GM23248 (cell line): ENCODE measurements around the gene PRKCA.

Experiments used
- EZH2 ChIP-seq: fragments of 200-600 bp; sonication (generic); IDR thresholded peaks from 2 replicates; pipeline ENCODE4 v1.6.1; 2018; ENCODE audit warnings: antibody characterized with exemption, mild to moderate bottlenecking; ENCODE audit not compliant: insufficient read depth, poor library complexity, severe bottlenecking
- EZH2phosphoT487 ChIP-seq: fragments of 200-600 bp; sonication (generic); IDR thresholded peaks from 2 replicates; pipeline ENCODE4 v1.6.1; 2018; ENCODE audit warnings: antibody characterized with exemption, moderate library complexity, mild to moderate bottlenecking, low read depth; ENCODE audit not compliant: insufficient read depth

DNA sequence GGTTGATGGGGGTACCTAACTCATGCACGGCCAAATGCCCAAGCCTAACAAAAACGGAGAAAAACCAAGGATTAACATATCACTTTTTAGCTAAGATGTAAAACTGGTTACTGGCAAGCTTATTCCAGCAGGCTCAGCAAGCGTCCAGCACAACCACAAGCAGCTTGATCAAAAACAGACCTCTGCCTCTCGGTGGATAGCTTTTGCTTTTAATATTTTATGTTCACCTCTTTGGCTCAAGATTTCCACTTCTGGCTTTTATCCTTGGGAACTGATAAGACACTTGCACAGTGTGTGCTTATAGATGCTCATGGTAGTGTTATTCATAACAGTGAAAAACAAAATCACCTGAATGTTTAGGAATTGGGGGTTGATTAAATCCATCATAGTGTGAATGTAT, 325.6 kb downstream of the PRKCA start:
- TF ChIP-seq EZH2 (no peak), EZH2phosphoT487 (no peak)
